ENCODE measurements around the gene AKR1E2. TPM values are rescaled to one million over a fixed set of nuclear protein-coding genes. Genes with fewer than 3 reads are reported as not detected.
A peak's percentile ranks its signal among the peaks of the same experiment; 100 is the strongest.

Gene AKR1E2
- total RNA-seq, 1 experiment from 2014 or later = 0.36 TPM

GRCh38 chr10:4838743-4839142, 12.7 kb downstream of the AKR1E2 start:
- DNase-seq = no peak
- Histone ChIP-seq H3K4me1 (ENCODE audit: insufficient read depth, low read length) (no peaks in the 10 kb centered on the region), H3K9ac (ENCODE audit: low read length) (no peak overlapping the region), H3K4me3 (ENCODE audit: low read length) (no peak overlapping the region), H3K27me3 (ENCODE audit: low read length) (no peaks in the 10 kb centered on the region), H3K79me2 (ENCODE audit: low read length) (no peaks in the 10 kb centered on the region), H4K20me1 (ENCODE audit: low read length) (no peaks in the 10 kb centered on the region), H3K27ac (ENCODE audit: low read length) (no peak overlapping the region), H3K9me2 (replicated peaks; ENCODE audit: low read length) (no peaks in the 10 kb centered on the region), H3K9me3 (ENCODE audit: low read length) (no peaks in the 10 kb centered on the region), H3K4me2 (ENCODE audit: low read length) (no peak overlapping the region), H3F3A (ENCODE audit: low read length, unreplicated experiment) (no peaks in the 10 kb centered on the region), H3K36me3 (ENCODE audit: low read depth, low read length) (no peaks in the 10 kb centered on the region), H2AFZ (ENCODE audit: low read length) (no peak overlapping the region)
- intact Hi-C loops (cut with micrococcal nuclease) = no loop called here
- no peak for ATAC-seq
- CTCF ChIA-PET = no interaction called here
- TF ChIP-seq CTCF (conservative IDR thresholded peaks at IDR 0.05; ENCODE audit: low read depth, low read length) = no peak
- TF ChIP-seq EZH2 (IDR thresholded peaks at IDR 0.05; ENCODE audit: low read length, unreplicated experiment) = no peak
- TF ChIP-seq EZH2phosphoT487 (IDR thresholded peaks at IDR 0.05; ENCODE audit: borderline replicate concordance, low read length) = no peak
- POLR2A ChIA-PET (ENCODE audit: unreplicated experiment) = no interaction called here
- no TSS peak for BruUV-seq (replicated peaks)

- no peak overlapping the region for H3K4me3 ChIP-seq (ENCODE audit: low read length)
- no peaks in the 10 kb centered on the region for H3F3A ChIP-seq (ENCODE audit: low read length, unreplicated experiment)
- H3K27ac ChIP-seq (ENCODE audit: low read length) = no peak overlapping the region
- DNase-seq (no peak), ATAC-seq (0 out of 2 replicates have a peak, but pooled peaks have one; percentile 33)
- H3K9me3 ChIP-seq (ENCODE audit: low read length) = no peaks in the 10 kb centered on the region
- H3K4me2 ChIP-seq (ENCODE audit: low read length) = no peak overlapping the region
- H3K36me3 ChIP-seq (ENCODE audit: low read depth, low read length) = no peaks in the 10 kb centered on the region
- no peaks in the 10 kb centered on the region for H3K9me2 ChIP-seq (replicated peaks; ENCODE audit: low read length)
- intact Hi-C loops (cut with micrococcal nuclease) = no loop called here
- ChIA-PET POLR2A (ENCODE audit: unreplicated experiment) (interaction anchor here (0.6 kb wide), 1 partner anchor 1007 kb away, joined by 6 read pairs; no protein-coding TSS in a partner anchor), CTCF (no interaction called here)
- no peak overlapping the region for H2AFZ ChIP-seq (ENCODE audit: low read length)
- BruUV-seq (replicated peaks) = no TSS peak
- no peaks in the 10 kb centered on the region for H4K20me1 ChIP-seq (ENCODE audit: low read length)
- H3K9ac ChIP-seq (ENCODE audit: low read length) = no peak overlapping the region
- no peaks in the 10 kb centered on the region for H3K4me1 ChIP-seq (ENCODE audit: insufficient read depth, low read length)
- H3K79me2 ChIP-seq (ENCODE audit: low read length) = no peaks in the 10 kb centered on the region
- TF ChIP-seq EZH2 (IDR thresholded peaks at IDR 0.05; ENCODE audit: low read length, unreplicated experiment) (no peak), EZH2phosphoT487 (IDR thresholded peaks at IDR 0.05; ENCODE audit: borderline replicate concordance, low read length) (no peak)
- no peaks in the 10 kb centered on the region for H3K27me3 ChIP-seq (ENCODE audit: low read length)
Measured at GRCh38 chr10:4839353-4839752, 13.3 kb downstream of the AKR1E2 start.

- H3K9ac ChIP-seq (ENCODE audit: low read length) = no peak overlapping the region
- H3K4me2 ChIP-seq (ENCODE audit: low read length) = no peak overlapping the region
- DNase-seq (no peak), ATAC-seq (no peak)
- ChIA-PET CTCF (no interaction called here), POLR2A (ENCODE audit: unreplicated experiment) (no interaction called here)
- no peak for TF ChIP-seq CTCF (conservative IDR thresholded peaks at IDR 0.05; ENCODE audit: low read depth, low read length)
- TF ChIP-seq EZH2phosphoT487 (IDR thresholded peaks at IDR 0.05; ENCODE audit: borderline replicate concordance, low read length) = no peak
- TF ChIP-seq EZH2 (IDR thresholded peaks at IDR 0.05; ENCODE audit: low read length, unreplicated experiment) = no peak
- H3K4me3 ChIP-seq (ENCODE audit: low read length) = no peak overlapping the region
- no TSS peak for BruUV-seq (replicated peaks)
- no peaks in the 10 kb centered on the region for H3K9me2 ChIP-seq (replicated peaks; ENCODE audit: low read length)
- no peak overlapping the region for H2AFZ ChIP-seq (ENCODE audit: low read length)
- no peaks in the 10 kb centered on the region for H4K20me1 ChIP-seq (ENCODE audit: low read length)
- H3K79me2 ChIP-seq (ENCODE audit: low read length) = no peaks in the 10 kb centered on the region
- no peak overlapping the region for H3K27ac ChIP-seq (ENCODE audit: low read length)
- intact Hi-C loops (cut with micrococcal nuclease) = no loop called here
- no peaks in the 10 kb centered on the region for H3F3A ChIP-seq (ENCODE audit: low read length, unreplicated experiment)
- H3K4me1 ChIP-seq (ENCODE audit: insufficient read depth, low read length) = no peaks in the 10 kb centered on the region
- H3K9me3 ChIP-seq (ENCODE audit: low read length) = no peaks in the 10 kb centered on the region
- H3K27me3 ChIP-seq (ENCODE audit: low read length) = no peaks in the 10 kb centered on the region
- no peaks in the 10 kb centered on the region for H3K36me3 ChIP-seq (ENCODE audit: low read depth, low read length)
Measured at GRCh38 chr10:4840151-4840550, 14.1 kb downstream of the AKR1E2 start.

Data from PC-3 (cell line).